ENCODE results near the gene TDRD5.

The TDRD5 gene

DNA sequence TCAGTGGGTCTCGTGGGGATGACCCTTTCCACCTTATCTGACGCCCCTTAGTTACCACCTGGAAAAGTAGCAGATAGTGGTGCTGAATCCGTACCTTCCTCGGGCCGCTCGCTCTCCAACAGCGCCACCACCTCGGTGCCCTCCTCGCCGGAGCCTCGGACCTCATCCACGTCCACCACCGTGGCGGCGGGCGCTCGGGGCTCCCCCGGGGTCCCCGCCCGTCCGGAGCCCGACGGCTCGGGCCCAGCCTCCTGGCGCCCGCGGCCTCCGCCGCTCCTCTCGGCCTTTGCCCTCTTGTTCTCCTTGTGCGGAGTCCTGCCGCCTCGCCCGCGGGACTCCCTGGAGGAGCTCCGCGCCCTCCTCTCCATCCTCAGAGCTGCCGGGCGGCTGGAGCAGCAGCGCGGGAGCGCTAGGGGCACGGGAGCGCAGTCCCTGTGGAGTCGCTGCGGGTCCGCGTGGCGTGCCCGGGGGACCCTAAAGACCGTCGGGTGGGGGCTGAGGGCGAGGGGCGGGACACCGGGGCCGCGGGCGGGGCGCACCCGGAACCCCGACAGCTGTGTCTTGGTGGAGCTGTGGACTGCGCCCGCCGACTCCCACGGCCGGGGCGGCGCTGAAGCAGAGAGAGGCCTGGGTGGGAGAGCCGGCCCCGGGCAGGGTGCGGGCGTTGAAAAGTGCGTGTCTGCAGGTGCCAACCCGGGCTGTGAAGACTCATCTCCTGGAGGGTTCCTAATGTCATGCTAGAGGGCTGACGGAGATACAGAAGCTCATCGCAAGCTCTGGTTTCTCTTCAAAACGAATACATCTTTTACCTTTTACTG, 15.9 kb upstream of the TDRD5 start, which contains the start of gene NPHS2:
TSS of gene NPHS2 (minus strand) at position 452 of the 818 bp plus-strand sequence. CDS start at position 368, 84 bp downstream.
- TF ChIP-seq, protein P1, sequence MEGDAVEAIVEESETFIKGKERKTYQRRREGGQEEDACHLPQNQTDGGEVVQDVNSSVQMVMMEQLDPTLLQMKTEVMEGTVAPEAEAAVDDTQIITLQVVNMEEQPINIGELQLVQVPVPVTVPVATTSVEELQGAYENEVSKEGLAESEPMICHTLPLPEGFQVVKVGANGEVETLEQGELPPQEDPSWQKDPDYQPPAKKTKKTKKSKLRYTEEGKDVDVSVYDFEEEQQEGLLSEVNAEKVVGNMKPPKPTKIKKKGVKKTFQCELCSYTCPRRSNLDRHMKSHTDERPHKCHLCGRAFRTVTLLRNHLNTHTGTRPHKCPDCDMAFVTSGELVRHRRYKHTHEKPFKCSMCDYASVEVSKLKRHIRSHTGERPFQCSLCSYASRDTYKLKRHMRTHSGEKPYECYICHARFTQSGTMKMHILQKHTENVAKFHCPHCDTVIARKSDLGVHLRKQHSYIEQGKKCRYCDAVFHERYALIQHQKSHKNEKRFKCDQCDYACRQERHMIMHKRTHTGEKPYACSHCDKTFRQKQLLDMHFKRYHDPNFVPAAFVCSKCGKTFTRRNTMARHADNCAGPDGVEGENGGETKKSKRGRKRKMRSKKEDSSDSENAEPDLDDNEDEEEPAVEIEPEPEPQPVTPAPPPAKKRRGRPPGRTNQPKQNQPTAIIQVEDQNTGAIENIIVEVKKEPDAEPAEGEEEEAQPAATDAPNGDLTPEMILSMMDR (IDR thresholded peaks at IDR 0.05; ENCODE audit: poor library complexity, severe bottlenecking): no peak
- DNase-seq (ENCODE audit: low spot score) (no peak), ATAC-seq (ENCODE audit: low read depth) (peak; percentile 27; the same call in 1 of the 3 replicates)
- Histone ChIP-seq H3K27me3 (ENCODE audit: insufficient read depth, poor library complexity, severe bottlenecking) (peaks cover 63% of the 10 kb centered on the region), H3K4me3 (ENCODE audit: severe bottlenecking) (no peak within 1 kb of the TSS), H3K36me3 (ENCODE audit: low read depth) (no peaks in the 10 kb centered on the region), H3K9me3 (ENCODE audit: severe bottlenecking) (no peaks in the 10 kb centered on the region), H3K27ac (ENCODE audit: poor library complexity, severe bottlenecking) (no peak within 1 kb of the TSS), H3K4me1 (ENCODE audit: insufficient read depth, poor library complexity, severe bottlenecking) (no peaks in the 10 kb centered on the region)

GRCh38 chr1:179576509-179576908, 15.1 kb upstream of the TDRD5 start:
- ATAC-seq (ENCODE audit: low read depth): no peak
- no peak for DNase-seq (ENCODE audit: low spot score)
- H3K27me3 ChIP-seq (ENCODE audit: insufficient read depth, poor library complexity, severe bottlenecking): peaks cover 61% of the 10 kb centered on the region
- no peaks in the 10 kb centered on the region for H3K36me3 ChIP-seq (ENCODE audit: low read depth)
- no peaks in the 10 kb centered on the region for H3K4me1 ChIP-seq (ENCODE audit: insufficient read depth, poor library complexity, severe bottlenecking)
- no peaks in the 10 kb centered on the region for H3K9me3 ChIP-seq (ENCODE audit: severe bottlenecking)
- H3K27ac ChIP-seq (ENCODE audit: poor library complexity, severe bottlenecking): no peak overlapping the region
- H3K4me3 ChIP-seq (ENCODE audit: severe bottlenecking): no peak overlapping the region
- TF ChIP-seq, protein P1 (IDR thresholded peaks at IDR 0.05; ENCODE audit: poor library complexity, severe bottlenecking): no peak

- H3K27me3 ChIP-seq (ENCODE audit: insufficient read depth, poor library complexity, severe bottlenecking): peaks cover 24% of the 10 kb centered on the region
- ATAC-seq (ENCODE audit: low read depth): no peak
- H3K27ac ChIP-seq (ENCODE audit: poor library complexity, severe bottlenecking): no peak overlapping the region
- no peaks in the 10 kb centered on the region for H3K36me3 ChIP-seq (ENCODE audit: low read depth)
- no peak overlapping the region for H3K4me3 ChIP-seq (ENCODE audit: severe bottlenecking)
- H3K9me3 ChIP-seq (ENCODE audit: severe bottlenecking): no peaks in the 10 kb centered on the region
- TF ChIP-seq, protein P1 (IDR thresholded peaks at IDR 0.05; ENCODE audit: poor library complexity, severe bottlenecking): no peak
- no peaks in the 10 kb centered on the region for H3K4me1 ChIP-seq (ENCODE audit: insufficient read depth, poor library complexity, severe bottlenecking)
- DNase-seq (ENCODE audit: low spot score): no peak
Observed at GRCh38 chr1:179583771-179584320, 7.8 kb upstream of the TDRD5 start.

- peak; percentile 63 for ATAC-seq (ENCODE audit: low read depth)
Observed at GRCh38 chr1:179586107-179586823, 5.4 kb upstream of the TDRD5 start.

More at GRCh38 chr1:179586107-179586823, 5.4 kb upstream of the TDRD5 start:
- TF ChIP-seq, protein P1 (IDR thresholded peaks at IDR 0.05; ENCODE audit: poor library complexity, severe bottlenecking): peak; percentile 37
- no peak for DNase-seq (ENCODE audit: low spot score)
- no peaks in the 10 kb centered on the region for H3K36me3 ChIP-seq (ENCODE audit: low read depth)
- H3K4me1 ChIP-seq (ENCODE audit: insufficient read depth, poor library complexity, severe bottlenecking): no peaks in the 10 kb centered on the region
- peaks cover 33% of the 10 kb centered on the region for H3K27me3 ChIP-seq (ENCODE audit: insufficient read depth, poor library complexity, severe bottlenecking)
- peak overlapping the region; percentile 9 for H3K4me3 ChIP-seq (ENCODE audit: severe bottlenecking)
- H3K9me3 ChIP-seq (ENCODE audit: severe bottlenecking): no peaks in the 10 kb centered on the region
- no peak overlapping the region for H3K27ac ChIP-seq (ENCODE audit: poor library complexity, severe bottlenecking)

Measured in RWPE2 (cell line).